ENCODE measurements around the gene LARGE2.

DNA sequence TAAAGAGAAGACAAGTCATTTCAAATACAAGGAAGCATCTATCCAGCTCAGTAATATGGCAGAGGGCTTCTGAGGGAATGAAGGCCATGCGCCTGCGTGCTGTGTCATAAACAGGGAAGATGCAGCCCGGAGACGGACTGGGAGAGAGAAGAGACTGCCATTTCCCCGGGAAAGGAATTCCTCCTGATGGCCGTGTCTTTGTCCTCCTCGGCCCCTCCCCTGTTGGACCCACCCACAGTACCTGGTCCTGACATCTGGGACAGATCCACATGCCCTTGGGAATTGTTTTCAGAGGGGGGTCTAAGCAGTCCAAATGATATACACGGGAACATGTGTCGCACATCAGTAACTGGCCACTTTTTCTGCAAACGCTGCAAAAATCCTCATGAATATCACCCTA, 15.5 kb downstream of the LARGE2 start:
- TF ChIP-seq POLR2A (IDR thresholded peaks at IDR 0.05; ENCODE audit: low read depth, low read length): no peak
- no peak for TF ChIP-seq POLR2AphosphoS5 (IDR thresholded peaks at IDR 0.05; ENCODE audit: insufficient read depth, low read depth, low read length)
- TF ChIP-seq, protein P1, sequence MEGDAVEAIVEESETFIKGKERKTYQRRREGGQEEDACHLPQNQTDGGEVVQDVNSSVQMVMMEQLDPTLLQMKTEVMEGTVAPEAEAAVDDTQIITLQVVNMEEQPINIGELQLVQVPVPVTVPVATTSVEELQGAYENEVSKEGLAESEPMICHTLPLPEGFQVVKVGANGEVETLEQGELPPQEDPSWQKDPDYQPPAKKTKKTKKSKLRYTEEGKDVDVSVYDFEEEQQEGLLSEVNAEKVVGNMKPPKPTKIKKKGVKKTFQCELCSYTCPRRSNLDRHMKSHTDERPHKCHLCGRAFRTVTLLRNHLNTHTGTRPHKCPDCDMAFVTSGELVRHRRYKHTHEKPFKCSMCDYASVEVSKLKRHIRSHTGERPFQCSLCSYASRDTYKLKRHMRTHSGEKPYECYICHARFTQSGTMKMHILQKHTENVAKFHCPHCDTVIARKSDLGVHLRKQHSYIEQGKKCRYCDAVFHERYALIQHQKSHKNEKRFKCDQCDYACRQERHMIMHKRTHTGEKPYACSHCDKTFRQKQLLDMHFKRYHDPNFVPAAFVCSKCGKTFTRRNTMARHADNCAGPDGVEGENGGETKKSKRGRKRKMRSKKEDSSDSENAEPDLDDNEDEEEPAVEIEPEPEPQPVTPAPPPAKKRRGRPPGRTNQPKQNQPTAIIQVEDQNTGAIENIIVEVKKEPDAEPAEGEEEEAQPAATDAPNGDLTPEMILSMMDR (IDR thresholded peaks at IDR 0.05; ENCODE audit: extremely low read depth in 1 of 2, insufficient read depth in 1 of 2, low read depth in 1 of 2, low read length in 2 of 2): no peak
- TF ChIP-seq GATA2 (IDR thresholded peaks at IDR 0.05; ENCODE audit: insufficient read depth, insufficient read length, low read depth, low read length): no peak
- TF ChIP-seq EZH2 (IDR thresholded peaks at IDR 0.05; ENCODE audit: borderline replicate concordance, low read depth, low read length, severe bottlenecking): no peak
- TF ChIP-seq FOS (IDR thresholded peaks at IDR 0.05; ENCODE audit: borderline replicate concordance, insufficient read depth, low read length): no peak
- TF ChIP-seq JUN (IDR thresholded peaks at IDR 0.05; ENCODE audit: borderline replicate concordance, insufficient read depth, insufficient read length, low read depth): no peak
- TF ChIP-seq, protein P2, sequence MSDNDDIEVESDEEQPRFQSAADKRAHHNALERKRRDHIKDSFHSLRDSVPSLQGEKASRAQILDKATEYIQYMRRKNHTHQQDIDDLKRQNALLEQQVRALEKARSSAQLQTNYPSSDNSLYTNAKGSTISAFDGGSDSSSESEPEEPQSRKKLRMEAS (IDR thresholded peaks at IDR 0.05; ENCODE audit: insufficient read depth, insufficient read length): no peak
- TF ChIP-seq MYC (IDR thresholded peaks at IDR 0.05; ENCODE audit: low read depth, low read length): no peak

Measured in endothelial cell of umbilical vein (primary cell).